Esophagus squamous epithelium (tissue), 5 donors: ENCODE measurements around the gene APLP2. TPM values are rescaled to one million over a fixed set of nuclear protein-coding genes. Genes with fewer than 3 reads are reported as not detected.

Experiments
- DNase-seq: peaks from one replicate; lab custom pipeline; 2025; lab: John Stamatoyannopoulos, UW
- H3K27ac ChIP-seq, 4 donors: fragments of 200-600 bp; sonication (generic); one replicate each; pipeline ENCODE4 v1.5.1; 2016 to 2019; ENCODE audit warnings: mild to moderate bottlenecking in 1 of 4
- H3K27me3 ChIP-seq, 4 donors: fragments of 200-600 bp; sonication (generic); 1 replicate in 3 of 4; 2 replicates in 1 of 4; pipeline versions ENCODE4 v1.5.1 to v1.6.0; 2017 to 2021; ENCODE audit warnings: antibody characterized with exemption in 1 of 4
- H3K36me3 ChIP-seq, 3 donors: fragments of 200-600 bp; sonication (generic); one replicate each; pipeline ENCODE4 v1.5.1; 2016 to 2019
- H3K4me1 ChIP-seq, 3 donors: fragments of 200-600 bp; sonication (generic); one replicate each; pipeline ENCODE4 v1.5.1; 2017 to 2019
- H3K4me3 ChIP-seq, 4 donors: fragments of 200-600 bp; sonication (generic); 1 replicate in 3 of 4; 2 replicates in 1 of 4; pipeline ENCODE4 v1.5.1; 2016 to 2019; ENCODE audit warnings: mild to moderate bottlenecking in 2 of 4, moderate library complexity in 1 of 4
- H3K9me3 ChIP-seq, 3 donors: fragments of 200-600 bp; sonication (generic); one replicate each; pipeline ENCODE4 v1.5.1; 2016 to 2019
- CTCF ChIP-seq, 6 experiments: fragments of 450-650 bp in 4 of 6; fragments of 200-600 bp in 2 of 6; sonication (generic) in 2 of 6; IDR thresholded peaks; one replicate each; pipeline ENCODE4 v1.5.1; 2016 to 2019; ENCODE audit warnings: antibody characterized with exemption in 6 of 6, mild to moderate bottlenecking in 4 of 6, moderate library complexity in 4 of 6
- POLR2A ChIP-seq, 4 donors: fragments of 450-650 bp; IDR thresholded peaks; one replicate each; pipeline ENCODE4 v1.6.1; 2017; ENCODE audit warnings: antibody characterized with exemption in 4 of 4, mild to moderate bottlenecking in 4 of 4, moderate library complexity in 3 of 4
- WGBS, 2 donors: methylation state at CpG; one replicate each; pipeline ENCODE4 v1.1.5; 2018; 5-methylcytosine and 5-hydroxymethylcytosine counted together
- intact Hi-C: fragments of 100-400 bp; cut with DNase I; formaldehyde crosslinking; loops from one replicate; pipeline ENCODE4 v1.15.0; 2022
- total RNA-seq, 4 donors: library from RNA; depleted of rRNA; stranded (reverse); fragments of >200 nt; gene quantifications; one replicate each; pipeline ENCODE4 v1.1.0, GENCODE V29; 2016
- donor health status: DM: yes; HTN: yes; CAD: no.

The APLP2 gene
- total RNA-seq, 4 donors from 2014 or later = 134 to 221 (median 177) TPM

GRCh38 chr11:130076778-130077481 lies 7.2 kb downstream of the APLP2 start:
- intact Hi-C loops = no loop called here
- no peaks in the 10 kb centered on the region for H3K9me3 ChIP-seq
- DNase-seq = no peak
- no peak overlapping the region for H3K4me3 ChIP-seq
- 72 to 85% methylated on average over 4 of the region's 4 CpGs for WGBS, 2 donors
- no peaks in the 10 kb centered on the region for H3K27me3 ChIP-seq
- no peaks in the 10 kb centered on the region for H3K36me3 ChIP-seq
- peaks cover 3 to 12% (median 6%) of the 10 kb centered on the region in 3 donors for H3K4me1 ChIP-seq
- H3K27ac ChIP-seq = no peak overlapping the region
- TF ChIP-seq POLR2A (IDR thresholded peaks at IDR 0.05) (no peak), CTCF (IDR thresholded peaks at IDR 0.05) (no peak)

GRCh38 chr11:130077671-130078070 lies 8.0 kb downstream of the APLP2 start:
- Histone ChIP-seq H3K4me1 (peaks cover 0 to 5% (median 0%) of the 10 kb centered on the region in 3 donors), H3K27me3 (no peaks in the 10 kb centered on the region), H3K36me3 (peaks cover 0 to 7% (median 0%) of the 10 kb centered on the region in 3 donors), H3K9me3 (no peaks in the 10 kb centered on the region), H3K27ac (no peak overlapping the region), H3K4me3 (no peak overlapping the region)
- TF ChIP-seq POLR2A (IDR thresholded peaks at IDR 0.05) = no peak
- TF ChIP-seq CTCF (IDR thresholded peaks at IDR 0.05) = no peak
- intact Hi-C loops = no loop called here
- no peak for DNase-seq

- Histone ChIP-seq H3K27me3 (no peaks in the 10 kb centered on the region), H3K9me3 (no peaks in the 10 kb centered on the region), H3K4me3 (no peak overlapping the region), H3K36me3 (peaks cover 0 to 7% (median 0%) of the 10 kb centered on the region in 3 donors), H3K27ac (no peak overlapping the region), H3K4me1 (peaks cover 0 to under 1% (median 0%) of the 10 kb centered on the region in 3 donors)
- no peak for DNase-seq
- 73 to 83% methylated on average over 6 of the region's 6 CpGs for WGBS, 2 donors
- TF ChIP-seq POLR2A (IDR thresholded peaks at IDR 0.05) (no peak), CTCF (IDR thresholded peaks at IDR 0.05) (no peak)
- intact Hi-C loops = no loop called here
These were observed 8.4 kb downstream of the APLP2 start for GRCh38 chr11:130078080-130078479.

- Histone ChIP-seq H3K9me3 (no peaks in the 10 kb centered on the region), H3K27me3 (no peaks in the 10 kb centered on the region), H3K36me3 (peaks cover 0 to 7% (median 0%) of the 10 kb centered on the region in 3 donors), H3K4me1 (peaks cover 9 to 31% (median 16%) of the 10 kb centered on the region in 3 donors), H3K4me3 (no peak overlapping the region), H3K27ac (no peak overlapping the region)
- WGBS, 2 donors = 82 to 93% methylated on average over 6 of the region's 6 CpGs
- no peak for TF ChIP-seq CTCF (IDR thresholded peaks at IDR 0.05)
- no peak for DNase-seq
- intact Hi-C loops = no loop called here
These were observed 16.1 kb downstream of the APLP2 start for GRCh38 chr11:130085671-130086290.

GRCh38 chr11:130086669-130087068 lies 17.0 kb downstream of the APLP2 start:
- Histone ChIP-seq H3K36me3 (peaks cover 0 to 7% (median 0%) of the 10 kb centered on the region in 3 donors), H3K27ac (no peak overlapping the region), H3K4me3 (no peak overlapping the region), H3K4me1 (peaks cover 9 to 31% (median 16%) of the 10 kb centered on the region in 3 donors), H3K9me3 (no peaks in the 10 kb centered on the region), H3K27me3 (no peaks in the 10 kb centered on the region)
- intact Hi-C loops = no loop called here
- no peak for DNase-seq
- TF ChIP-seq POLR2A (IDR thresholded peaks at IDR 0.05) (no peak), CTCF (IDR thresholded peaks at IDR 0.05) (no peak)
- WGBS, 2 donors = 49 to 55% methylated on average over 2 of the region's 2 CpGs
